Liver (tissue), 9 donors: ENCODE measurements around the gene UQCR10. TPM values are rescaled to one million over a fixed set of nuclear protein-coding genes. Genes with fewer than 3 reads are reported as not detected.

Experiments used
- DNase-seq: peaks from one replicate; pipeline ENCODE4 v3.0.0-alpha.2; 2017; ENCODE audit warnings: low spot score
- H3K27ac ChIP-seq, 2 donors: one replicate each; pipeline ENCODE4 v1.7.0; 2013; ENCODE audit warnings: inconsistent platforms in 2 of 2, low read length in 2 of 2, control low read depth in 1 of 2, low read depth in 1 of 2, mild to moderate bottlenecking in 1 of 2
- H3K27me3 ChIP-seq, 4 donors: one replicate each; pipeline versions ENCODE4 v1.6.1 to v1.7.0; 2013; ENCODE audit warnings: low read length in 3 of 4, inconsistent platforms in 1 of 4, mild to moderate bottlenecking in 1 of 4, moderate library complexity in 1 of 4; ENCODE audit not compliant: control insufficient read depth in 4 of 4, insufficient read depth in 4 of 4
- H3K36me3 ChIP-seq, 4 donors: one replicate each; pipeline versions ENCODE4 v1.6.1 to v1.7.0; 2013; ENCODE audit warnings: low read length in 3 of 4, mild to moderate bottlenecking in 3 of 4, low read depth in 1 of 4, moderate library complexity in 1 of 4; ENCODE audit not compliant: control insufficient read depth in 4 of 4, insufficient read depth in 3 of 4
- H3K4me1 ChIP-seq, 4 donors: one replicate each; pipeline versions ENCODE4 v1.6.1 to v1.7.0; 2013; ENCODE audit warnings: low read length in 3 of 4, mild to moderate bottlenecking in 3 of 4, moderate library complexity in 1 of 4; ENCODE audit not compliant: control insufficient read depth in 4 of 4, insufficient read depth in 4 of 4
- H3K4me3 ChIP-seq, 3 donors: one replicate each; pipeline versions ENCODE4 v1.6.1 to v1.7.0; 2013; ENCODE audit warnings: low read length in 3 of 3, control low read depth in 1 of 3, low read depth in 1 of 3, mild to moderate bottlenecking in 1 of 3
- H3K9ac ChIP-seq, 2 donors: one replicate each; pipeline ENCODE4 v1.7.0; 2013; ENCODE audit warnings: low read length in 2 of 2, mild to moderate bottlenecking in 2 of 2, moderate library complexity in 2 of 2, control low read depth in 1 of 2, low read depth in 1 of 2
- H3K9me3 ChIP-seq, 4 donors: one replicate each; pipeline versions ENCODE4 v1.6.1 to v1.7.0; 2013; ENCODE audit warnings: low read length in 3 of 4; ENCODE audit not compliant: control insufficient read depth in 4 of 4
- EGR1 ChIP-seq, 2 donors: IDR thresholded peaks; 2 replicates each; pipeline ENCODE4 v1.6.1; 2016 to 2018; ENCODE audit warnings: antibody characterized with exemption in 2 of 2, low read depth in 2 of 2
- FOXA1 ChIP-seq: IDR thresholded peaks from 2 replicates; pipeline ENCODE4 v1.6.1; 2016; ENCODE audit warnings: antibody characterized with exemption
- GABPA ChIP-seq, 2 donors: IDR thresholded peaks in 1 of 2; conservative IDR thresholded peaks in 1 of 2; 2 replicates each; pipeline ENCODE4 v1.6.1; 2016; ENCODE audit warnings: antibody characterized with exemption in 2 of 2, mild to moderate bottlenecking in 1 of 2, moderate library complexity in 1 of 2
- HNF4A ChIP-seq, 2 donors: conservative IDR thresholded peaks; 2 replicates each; pipeline ENCODE4 v1.6.1; 2016; ENCODE audit warnings: antibody characterized with exemption in 2 of 2, mild to moderate bottlenecking in 2 of 2
- HNF4G ChIP-seq: IDR thresholded peaks from 2 replicates; pipeline ENCODE4 v1.6.1; 2016; ENCODE audit warnings: antibody characterized with exemption
- JUND ChIP-seq, 2 donors: IDR thresholded peaks; 2 replicates each; pipeline ENCODE4 v1.6.1; 2016; ENCODE audit warnings: antibody characterized with exemption in 2 of 2
- NR2F2 ChIP-seq: IDR thresholded peaks from 2 replicates; pipeline ENCODE4 v1.6.1; 2016; ENCODE audit warnings: antibody characterized with exemption
- RAD21 ChIP-seq, 2 donors: IDR thresholded peaks; 2 replicates each; pipeline ENCODE4 v1.6.1; 2016; ENCODE audit warnings: antibody characterized with exemption in 2 of 2, mild to moderate bottlenecking in 2 of 2
- RXRA ChIP-seq, 2 donors: IDR thresholded peaks; 2 replicates each; pipeline ENCODE4 v1.6.1; 2017 to 2018; ENCODE audit warnings: antibody characterized with exemption in 2 of 2, mild to moderate bottlenecking in 1 of 2
- SP1 ChIP-seq: IDR thresholded peaks from 2 replicates; pipeline ENCODE4 v1.6.1; 2018; ENCODE audit warnings: antibody characterized with exemption, mild to moderate bottlenecking
- TAF1 ChIP-seq: conservative IDR thresholded peaks from 2 replicates; pipeline ENCODE4 v1.6.1; 2016; ENCODE audit warnings: antibody characterized with exemption, mild to moderate bottlenecking
- YY1 ChIP-seq: IDR thresholded peaks from 2 replicates; pipeline ENCODE4 v1.6.1; 2016; ENCODE audit warnings: antibody characterized with exemption, mild to moderate bottlenecking
- WGBS: extraction: QIAGEN DNeasy Blood & Tissue Kit; methylation state at CpG from one replicate; pipeline ENCODE4 v1.1.7; 2013; 5-methylcytosine and 5-hydroxymethylcytosine counted together
- polyA plus RNA-seq, 2 donors: library from polyadenylated mRNA; stranded (reverse) in 1 of 2; unstranded in 1 of 2; fragments of 200-250 nt in 1 of 2; fragments of >200 nt in 1 of 2; fragmentation: Nextera tagmentation in 1 of 2; extraction: Ambion mirVana in 1 of 2; gene quantifications; one replicate each; pipeline versions ENCODE4 v1.2.1 to v1.2.3, GENCODE V29; 2013 to 2015
- total RNA-seq, 2 donors: library from RNA; depleted of rRNA; stranded (reverse); fragments of >200 nt; gene quantifications; one replicate each; pipeline ENCODE4 v1.2.3, GENCODE V29; 2014
- TF ChIP-seq, protein P1 (sequence below): IDR thresholded peaks from 2 replicates; pipeline ENCODE4 v1.6.1; 2016; ENCODE audit warnings: antibody characterized with exemption, mild to moderate bottlenecking
- TF ChIP-seq, protein P2 (sequence below): IDR thresholded peaks from 2 replicates; pipeline ENCODE4 v1.6.1; 2016; ENCODE audit warnings: antibody characterized with exemption
- TF ChIP-seq, protein P3 (sequence below): IDR thresholded peaks from 2 replicates; pipeline ENCODE4 v1.6.1; 2016; ENCODE audit warnings: antibody characterized with exemption
- TF ChIP-seq, protein P4 (sequence below): IDR thresholded peaks from 2 replicates; pipeline ENCODE4 v1.6.1; 2016; ENCODE audit warnings: antibody characterized with exemption
- TF ChIP-seq, protein P5 (sequence below): fragments of 150-350 bp; IDR thresholded peaks from 2 replicates; pipeline ENCODE4 v1.5.1; 2017; ENCODE audit warnings: improper control_type of control experiment, low read depth, low read length; ENCODE audit not compliant: missing input control
- donor health status: healthy.
- donor health status: healthy.
- donor health status: healthy.
- donor health status: healthy.
- donor health status: healthy.

The UQCR10 gene
- total and polyA plus RNA-seq, 4 donors, result 40.2 to 243 (median 102) TPM

DNA sequence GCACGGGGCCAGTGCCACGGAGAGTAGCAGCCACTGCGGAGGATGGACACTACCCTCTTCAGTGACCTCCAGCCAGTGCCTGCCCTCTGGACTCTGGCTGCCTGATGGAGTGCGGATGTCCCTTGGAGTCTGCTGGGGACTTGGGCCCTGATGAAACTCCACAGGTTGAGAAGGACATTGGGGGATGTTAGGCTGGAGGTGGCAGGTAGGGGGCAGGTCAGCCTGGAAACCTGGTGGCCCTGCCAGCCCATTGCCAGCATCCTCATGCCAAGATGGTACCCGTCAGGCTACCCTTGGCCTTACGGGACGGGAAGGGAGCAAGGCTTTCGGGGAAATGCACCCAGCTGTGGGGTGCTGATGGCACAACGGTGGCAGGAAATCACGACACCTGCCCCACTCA lies 43.4 kb upstream of the UQCR10 start:
- TF ChIP-seq GABPA (IDR thresholded peaks at IDR 0.05 in 1 of 2, conservative IDR thresholded peaks at IDR 0.05 in 1 of 2) (no peak), RXRA (IDR thresholded peaks at IDR 0.05) (no peak), HNF4G (no peak), RAD21 (IDR thresholded peaks at IDR 0.05) (no peak), JUND (IDR thresholded peaks at IDR 0.05) (no peak), HNF4A (conservative IDR thresholded peaks at IDR 0.05) (no peak), FOXA1 (no peak), EGR1 (IDR thresholded peaks at IDR 0.05; ENCODE audit: low read depth in 2 of 2) (no peak), YY1 (no peak)
- TF ChIP-seq, protein P1, sequence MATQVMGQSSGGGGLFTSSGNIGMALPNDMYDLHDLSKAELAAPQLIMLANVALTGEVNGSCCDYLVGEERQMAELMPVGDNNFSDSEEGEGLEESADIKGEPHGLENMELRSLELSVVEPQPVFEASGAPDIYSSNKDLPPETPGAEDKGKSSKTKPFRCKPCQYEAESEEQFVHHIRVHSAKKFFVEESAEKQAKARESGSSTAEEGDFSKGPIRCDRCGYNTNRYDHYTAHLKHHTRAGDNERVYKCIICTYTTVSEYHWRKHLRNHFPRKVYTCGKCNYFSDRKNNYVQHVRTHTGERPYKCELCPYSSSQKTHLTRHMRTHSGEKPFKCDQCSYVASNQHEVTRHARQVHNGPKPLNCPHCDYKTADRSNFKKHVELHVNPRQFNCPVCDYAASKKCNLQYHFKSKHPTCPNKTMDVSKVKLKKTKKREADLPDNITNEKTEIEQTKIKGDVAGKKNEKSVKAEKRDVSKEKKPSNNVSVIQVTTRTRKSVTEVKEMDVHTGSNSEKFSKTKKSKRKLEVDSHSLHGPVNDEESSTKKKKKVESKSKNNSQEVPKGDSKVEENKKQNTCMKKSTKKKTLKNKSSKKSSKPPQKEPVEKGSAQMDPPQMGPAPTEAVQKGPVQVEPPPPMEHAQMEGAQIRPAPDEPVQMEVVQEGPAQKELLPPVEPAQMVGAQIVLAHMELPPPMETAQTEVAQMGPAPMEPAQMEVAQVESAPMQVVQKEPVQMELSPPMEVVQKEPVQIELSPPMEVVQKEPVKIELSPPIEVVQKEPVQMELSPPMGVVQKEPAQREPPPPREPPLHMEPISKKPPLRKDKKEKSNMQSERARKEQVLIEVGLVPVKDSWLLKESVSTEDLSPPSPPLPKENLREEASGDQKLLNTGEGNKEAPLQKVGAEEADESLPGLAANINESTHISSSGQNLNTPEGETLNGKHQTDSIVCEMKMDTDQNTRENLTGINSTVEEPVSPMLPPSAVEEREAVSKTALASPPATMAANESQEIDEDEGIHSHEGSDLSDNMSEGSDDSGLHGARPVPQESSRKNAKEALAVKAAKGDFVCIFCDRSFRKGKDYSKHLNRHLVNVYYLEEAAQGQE, result no peak
- TF ChIP-seq, protein P2, sequence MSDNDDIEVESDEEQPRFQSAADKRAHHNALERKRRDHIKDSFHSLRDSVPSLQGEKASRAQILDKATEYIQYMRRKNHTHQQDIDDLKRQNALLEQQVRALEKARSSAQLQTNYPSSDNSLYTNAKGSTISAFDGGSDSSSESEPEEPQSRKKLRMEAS, result no peak
- TF ChIP-seq, protein P3, sequence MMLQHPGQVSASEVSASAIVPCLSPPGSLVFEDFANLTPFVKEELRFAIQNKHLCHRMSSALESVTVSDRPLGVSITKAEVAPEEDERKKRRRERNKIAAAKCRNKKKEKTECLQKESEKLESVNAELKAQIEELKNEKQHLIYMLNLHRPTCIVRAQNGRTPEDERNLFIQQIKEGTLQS, result no peak
- TF ChIP-seq, protein P4, sequence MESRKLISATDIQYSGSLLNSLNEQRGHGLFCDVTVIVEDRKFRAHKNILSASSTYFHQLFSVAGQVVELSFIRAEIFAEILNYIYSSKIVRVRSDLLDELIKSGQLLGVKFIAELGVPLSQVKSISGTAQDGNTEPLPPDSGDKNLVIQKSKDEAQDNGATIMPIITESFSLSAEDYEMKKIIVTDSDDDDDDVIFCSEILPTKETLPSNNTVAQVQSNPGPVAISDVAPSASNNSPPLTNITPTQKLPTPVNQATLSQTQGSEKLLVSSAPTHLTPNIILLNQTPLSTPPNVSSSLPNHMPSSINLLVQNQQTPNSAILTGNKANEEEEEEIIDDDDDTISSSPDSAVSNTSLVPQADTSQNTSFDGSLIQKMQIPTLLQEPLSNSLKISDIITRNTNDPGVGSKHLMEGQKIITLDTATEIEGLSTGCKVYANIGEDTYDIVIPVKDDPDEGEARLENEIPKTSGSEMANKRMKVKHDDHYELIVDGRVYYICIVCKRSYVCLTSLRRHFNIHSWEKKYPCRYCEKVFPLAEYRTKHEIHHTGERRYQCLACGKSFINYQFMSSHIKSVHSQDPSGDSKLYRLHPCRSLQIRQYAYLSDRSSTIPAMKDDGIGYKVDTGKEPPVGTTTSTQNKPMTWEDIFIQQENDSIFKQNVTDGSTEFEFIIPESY, result no peak
- TF ChIP-seq, protein P5, sequence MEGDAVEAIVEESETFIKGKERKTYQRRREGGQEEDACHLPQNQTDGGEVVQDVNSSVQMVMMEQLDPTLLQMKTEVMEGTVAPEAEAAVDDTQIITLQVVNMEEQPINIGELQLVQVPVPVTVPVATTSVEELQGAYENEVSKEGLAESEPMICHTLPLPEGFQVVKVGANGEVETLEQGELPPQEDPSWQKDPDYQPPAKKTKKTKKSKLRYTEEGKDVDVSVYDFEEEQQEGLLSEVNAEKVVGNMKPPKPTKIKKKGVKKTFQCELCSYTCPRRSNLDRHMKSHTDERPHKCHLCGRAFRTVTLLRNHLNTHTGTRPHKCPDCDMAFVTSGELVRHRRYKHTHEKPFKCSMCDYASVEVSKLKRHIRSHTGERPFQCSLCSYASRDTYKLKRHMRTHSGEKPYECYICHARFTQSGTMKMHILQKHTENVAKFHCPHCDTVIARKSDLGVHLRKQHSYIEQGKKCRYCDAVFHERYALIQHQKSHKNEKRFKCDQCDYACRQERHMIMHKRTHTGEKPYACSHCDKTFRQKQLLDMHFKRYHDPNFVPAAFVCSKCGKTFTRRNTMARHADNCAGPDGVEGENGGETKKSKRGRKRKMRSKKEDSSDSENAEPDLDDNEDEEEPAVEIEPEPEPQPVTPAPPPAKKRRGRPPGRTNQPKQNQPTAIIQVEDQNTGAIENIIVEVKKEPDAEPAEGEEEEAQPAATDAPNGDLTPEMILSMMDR, result no peak
- Histone ChIP-seq H3K4me3 (no peak overlapping the region), H3K4me1 (peaks cover 0 to 8% (median 2%) of the 10 kb centered on the region in 4 donors), H3K27ac (no peak overlapping the region), H3K27me3 (peaks cover 0 to 4% (median 2%) of the 10 kb centered on the region in 4 donors), H3K36me3 (no peaks in the 10 kb centered on the region), H3K9me3 (no peaks in the 10 kb centered on the region), H3K9ac (no peak overlapping the region)
- DNase-seq, result no peak
- 83% methylated on average over 10 of the region's 10 CpGs for WGBS

DNA sequence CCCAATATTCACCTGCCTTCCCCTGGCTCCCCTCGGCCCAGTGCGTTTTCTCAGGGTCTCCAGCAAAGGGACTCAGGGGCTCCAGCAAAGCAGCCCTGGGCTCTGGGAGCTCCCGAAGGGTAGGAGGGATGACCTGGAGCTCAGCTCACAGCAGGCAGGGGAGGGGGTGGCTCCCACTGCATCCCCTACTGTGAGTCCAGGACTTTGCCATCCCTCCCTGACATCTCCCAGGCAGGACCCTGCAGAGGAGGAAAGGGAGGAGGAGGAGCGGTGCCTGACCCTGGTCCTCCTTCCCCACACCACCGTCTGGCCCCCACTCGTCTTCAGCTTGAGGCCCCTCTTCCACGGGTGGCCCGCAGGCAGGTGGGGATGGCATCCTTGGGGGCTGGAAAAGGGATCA lies 42.3 kb upstream of the UQCR10 start:
- Histone ChIP-seq H3K4me3 (no peak overlapping the region), H3K27ac (no peak overlapping the region), H3K9me3 (no peaks in the 10 kb centered on the region), H3K9ac (no peak overlapping the region), H3K36me3 (no peaks in the 10 kb centered on the region), H3K27me3 (no peaks in the 10 kb centered on the region), H3K4me1 (peaks cover 0 to 5% (median 2%) of the 10 kb centered on the region in 4 donors)
- no peak for DNase-seq
- 67% methylated on average over 8 of the region's 8 CpGs for WGBS
- TF ChIP-seq NR2F2 (no peak), TAF1 (no peak), GABPA (IDR thresholded peaks at IDR 0.05 in 1 of 2, conservative IDR thresholded peaks at IDR 0.05 in 1 of 2) (no peak), SP1 (no peak), EGR1 (IDR thresholded peaks at IDR 0.05; ENCODE audit: low read depth in 2 of 2) (no peak)
- TF ChIP-seq, protein P5, result no peak
- TF ChIP-seq, protein P3, result no peak
